ENCODE data around the gene NTMT1.

DNA sequence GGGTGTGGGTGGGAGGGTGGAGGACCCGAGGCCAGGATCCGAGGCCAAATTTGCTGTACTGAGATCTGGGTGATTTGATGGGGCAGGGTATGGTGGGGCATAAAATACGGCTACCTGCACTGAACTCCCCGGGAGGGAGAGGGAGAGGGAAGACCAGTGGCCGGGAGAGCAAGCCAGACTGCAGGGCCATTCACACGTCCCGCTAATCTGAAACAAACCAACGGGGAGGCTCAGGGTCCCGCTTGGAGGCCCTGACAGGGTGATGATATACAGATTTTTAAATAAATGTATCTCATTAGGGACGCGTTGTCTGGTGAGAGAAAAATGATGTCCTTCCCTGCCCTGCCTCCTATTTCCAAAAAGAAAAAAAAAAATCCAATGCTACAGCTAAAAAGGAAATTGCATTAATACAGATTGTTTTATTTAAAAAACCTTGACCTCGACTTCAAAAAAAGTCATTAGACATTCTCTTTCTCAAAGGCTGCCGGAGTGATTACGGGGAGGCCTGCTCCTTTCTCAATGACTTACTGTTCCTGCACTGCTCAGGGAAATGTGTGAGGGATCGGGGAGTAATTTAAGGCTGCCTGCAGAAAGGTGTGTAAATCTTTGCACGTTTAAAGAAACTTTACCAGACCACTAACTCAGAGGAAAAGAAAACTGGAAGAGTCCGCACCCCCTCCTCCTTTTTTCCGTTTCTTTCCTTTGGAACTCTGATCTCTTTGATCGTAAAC, 28.0 kb downstream of the NTMT1 start:
- TF ChIP-seq, protein P1, sequence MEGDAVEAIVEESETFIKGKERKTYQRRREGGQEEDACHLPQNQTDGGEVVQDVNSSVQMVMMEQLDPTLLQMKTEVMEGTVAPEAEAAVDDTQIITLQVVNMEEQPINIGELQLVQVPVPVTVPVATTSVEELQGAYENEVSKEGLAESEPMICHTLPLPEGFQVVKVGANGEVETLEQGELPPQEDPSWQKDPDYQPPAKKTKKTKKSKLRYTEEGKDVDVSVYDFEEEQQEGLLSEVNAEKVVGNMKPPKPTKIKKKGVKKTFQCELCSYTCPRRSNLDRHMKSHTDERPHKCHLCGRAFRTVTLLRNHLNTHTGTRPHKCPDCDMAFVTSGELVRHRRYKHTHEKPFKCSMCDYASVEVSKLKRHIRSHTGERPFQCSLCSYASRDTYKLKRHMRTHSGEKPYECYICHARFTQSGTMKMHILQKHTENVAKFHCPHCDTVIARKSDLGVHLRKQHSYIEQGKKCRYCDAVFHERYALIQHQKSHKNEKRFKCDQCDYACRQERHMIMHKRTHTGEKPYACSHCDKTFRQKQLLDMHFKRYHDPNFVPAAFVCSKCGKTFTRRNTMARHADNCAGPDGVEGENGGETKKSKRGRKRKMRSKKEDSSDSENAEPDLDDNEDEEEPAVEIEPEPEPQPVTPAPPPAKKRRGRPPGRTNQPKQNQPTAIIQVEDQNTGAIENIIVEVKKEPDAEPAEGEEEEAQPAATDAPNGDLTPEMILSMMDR (conservative IDR thresholded peaks at IDR 0.05; ENCODE audit: low read depth, low read length): no peak
- TF ChIP-seq EZH2 (IDR thresholded peaks at IDR 0.05; ENCODE audit: low read length, unreplicated experiment) (no peak), EZH2phosphoT487 (IDR thresholded peaks at IDR 0.05; ENCODE audit: borderline replicate concordance, low read length) (no peak)

Measured in PC-3 (cell line).